ENCODE data around the gene KRT84.

GRCh38 chr12:52400906-52401305, 15.5 kb upstream of the KRT84 start:
- no peak for TF ChIP-seq POLR2A (IDR thresholded peaks at IDR 0.05)
- TF ChIP-seq, protein P1, sequence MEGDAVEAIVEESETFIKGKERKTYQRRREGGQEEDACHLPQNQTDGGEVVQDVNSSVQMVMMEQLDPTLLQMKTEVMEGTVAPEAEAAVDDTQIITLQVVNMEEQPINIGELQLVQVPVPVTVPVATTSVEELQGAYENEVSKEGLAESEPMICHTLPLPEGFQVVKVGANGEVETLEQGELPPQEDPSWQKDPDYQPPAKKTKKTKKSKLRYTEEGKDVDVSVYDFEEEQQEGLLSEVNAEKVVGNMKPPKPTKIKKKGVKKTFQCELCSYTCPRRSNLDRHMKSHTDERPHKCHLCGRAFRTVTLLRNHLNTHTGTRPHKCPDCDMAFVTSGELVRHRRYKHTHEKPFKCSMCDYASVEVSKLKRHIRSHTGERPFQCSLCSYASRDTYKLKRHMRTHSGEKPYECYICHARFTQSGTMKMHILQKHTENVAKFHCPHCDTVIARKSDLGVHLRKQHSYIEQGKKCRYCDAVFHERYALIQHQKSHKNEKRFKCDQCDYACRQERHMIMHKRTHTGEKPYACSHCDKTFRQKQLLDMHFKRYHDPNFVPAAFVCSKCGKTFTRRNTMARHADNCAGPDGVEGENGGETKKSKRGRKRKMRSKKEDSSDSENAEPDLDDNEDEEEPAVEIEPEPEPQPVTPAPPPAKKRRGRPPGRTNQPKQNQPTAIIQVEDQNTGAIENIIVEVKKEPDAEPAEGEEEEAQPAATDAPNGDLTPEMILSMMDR (IDR thresholded peaks at IDR 0.05) = no peak
